Right lobe of liver (tissue), 4 donors: ENCODE measurements around the gene COL2A1.

Experiments
- POLR2A ChIP-seq: fragments of 450-650 bp; IDR thresholded peaks from one replicate; pipeline ENCODE4 v1.6.1; 2017; ENCODE audit warnings: antibody characterized with exemption, mild to moderate bottlenecking
- TF ChIP-seq, protein P1 (sequence below), 4 donors: fragments of 200-600 bp in 3 of 4; fragments of 450-650 bp in 1 of 4; IDR thresholded peaks; one replicate each; pipeline versions ENCODE4 v1.5.1 to v1.8.0; 2016 to 2022; ENCODE audit warnings: antibody characterized with exemption in 4 of 4, mild to moderate bottlenecking in 2 of 4
- donor health status: DM: no; HTN: no; CAD: no.
- donor health status: DM: no; HTN: no; CAD: no.
- donor health status: DM: no; HTN: yes; CAD: no.

DNA sequence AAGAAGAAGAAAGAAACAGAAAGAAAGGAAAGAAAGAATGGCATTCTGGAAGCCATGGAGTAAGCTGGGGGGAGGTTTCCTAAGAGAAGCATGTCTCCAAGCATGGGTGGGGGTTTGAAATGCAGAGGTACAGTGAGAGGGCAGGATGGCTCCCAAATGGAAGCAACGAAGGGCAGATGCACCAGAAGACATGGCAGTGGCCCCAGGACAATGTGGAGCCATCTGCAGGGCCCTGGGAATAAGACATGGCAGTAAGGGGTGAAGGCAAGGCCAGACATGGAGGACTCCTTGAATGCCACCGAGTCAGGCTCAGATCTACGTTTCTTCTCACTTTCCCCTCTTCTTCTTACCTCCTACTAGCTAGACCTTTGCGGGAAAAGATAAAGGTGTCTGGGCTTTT lies 4.7 kb upstream of the COL2A1 start:
- no peak for TF ChIP-seq POLR2A
- TF ChIP-seq, protein P1, sequence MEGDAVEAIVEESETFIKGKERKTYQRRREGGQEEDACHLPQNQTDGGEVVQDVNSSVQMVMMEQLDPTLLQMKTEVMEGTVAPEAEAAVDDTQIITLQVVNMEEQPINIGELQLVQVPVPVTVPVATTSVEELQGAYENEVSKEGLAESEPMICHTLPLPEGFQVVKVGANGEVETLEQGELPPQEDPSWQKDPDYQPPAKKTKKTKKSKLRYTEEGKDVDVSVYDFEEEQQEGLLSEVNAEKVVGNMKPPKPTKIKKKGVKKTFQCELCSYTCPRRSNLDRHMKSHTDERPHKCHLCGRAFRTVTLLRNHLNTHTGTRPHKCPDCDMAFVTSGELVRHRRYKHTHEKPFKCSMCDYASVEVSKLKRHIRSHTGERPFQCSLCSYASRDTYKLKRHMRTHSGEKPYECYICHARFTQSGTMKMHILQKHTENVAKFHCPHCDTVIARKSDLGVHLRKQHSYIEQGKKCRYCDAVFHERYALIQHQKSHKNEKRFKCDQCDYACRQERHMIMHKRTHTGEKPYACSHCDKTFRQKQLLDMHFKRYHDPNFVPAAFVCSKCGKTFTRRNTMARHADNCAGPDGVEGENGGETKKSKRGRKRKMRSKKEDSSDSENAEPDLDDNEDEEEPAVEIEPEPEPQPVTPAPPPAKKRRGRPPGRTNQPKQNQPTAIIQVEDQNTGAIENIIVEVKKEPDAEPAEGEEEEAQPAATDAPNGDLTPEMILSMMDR (IDR thresholded peaks at IDR 0.05), result no peak
